Retina (tissue), 1 donor: ENCODE results near the gene GALNT18.

Experiments
- DNase-seq: peaks from one replicate; pipeline ENCODE4 v3.0.0-alpha.2; 2016

Gene GALNT18

DNA sequence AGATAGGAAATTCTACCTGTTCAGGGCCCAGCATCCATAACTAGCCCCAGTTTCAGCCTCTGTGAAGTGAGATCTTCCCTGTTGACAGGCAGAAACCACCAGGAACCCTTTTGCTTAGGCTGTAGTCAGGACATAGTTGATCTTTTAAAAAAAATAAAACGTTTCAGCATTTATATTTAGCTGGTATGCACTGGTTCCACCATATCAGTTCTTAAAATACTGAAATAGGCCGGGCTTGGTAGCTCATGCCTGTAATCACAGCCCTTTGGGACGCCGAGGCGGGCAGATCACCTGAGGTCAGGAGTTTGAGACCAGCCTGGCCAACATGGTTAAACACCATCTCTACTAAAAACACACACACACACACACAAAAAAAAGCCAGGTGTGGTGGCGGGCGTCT lies 35.3 kb downstream of the GALNT18 start:
- DNase-seq = no peak

DNA sequence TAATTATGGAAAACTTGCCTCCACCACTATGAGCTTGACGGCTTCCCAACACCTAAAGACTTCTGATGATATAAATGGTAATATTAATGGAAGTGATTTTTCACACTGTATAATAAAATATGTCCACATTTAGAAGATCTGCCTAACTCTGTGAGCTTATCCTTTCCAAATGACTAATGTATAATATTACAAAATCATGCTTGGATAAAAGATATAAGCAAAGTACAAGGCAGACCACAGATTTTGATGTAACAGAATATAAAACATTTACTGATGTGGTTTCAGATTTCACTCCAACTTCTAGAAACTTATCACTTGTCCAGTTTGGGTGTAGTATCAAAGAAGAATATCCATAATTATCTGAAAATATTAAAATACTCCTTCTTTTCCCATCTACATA lies 36.9 kb downstream of the GALNT18 start:
- no peak for DNase-seq

DNA sequence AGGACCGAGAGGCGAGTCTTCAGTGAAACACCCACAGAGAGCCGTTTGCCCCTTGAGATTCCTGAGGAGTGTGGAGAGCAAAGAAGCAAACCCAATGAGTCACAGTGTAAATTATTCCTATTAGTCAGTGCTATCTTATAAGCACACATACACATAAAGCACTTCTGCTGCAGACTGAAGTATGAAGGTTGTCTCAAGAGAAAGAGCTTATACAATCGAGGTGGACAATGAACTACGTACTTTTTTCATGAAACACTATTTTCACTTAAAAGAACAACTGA lies 37.3 kb downstream of the GALNT18 start:
- no peak for DNase-seq

DNA sequence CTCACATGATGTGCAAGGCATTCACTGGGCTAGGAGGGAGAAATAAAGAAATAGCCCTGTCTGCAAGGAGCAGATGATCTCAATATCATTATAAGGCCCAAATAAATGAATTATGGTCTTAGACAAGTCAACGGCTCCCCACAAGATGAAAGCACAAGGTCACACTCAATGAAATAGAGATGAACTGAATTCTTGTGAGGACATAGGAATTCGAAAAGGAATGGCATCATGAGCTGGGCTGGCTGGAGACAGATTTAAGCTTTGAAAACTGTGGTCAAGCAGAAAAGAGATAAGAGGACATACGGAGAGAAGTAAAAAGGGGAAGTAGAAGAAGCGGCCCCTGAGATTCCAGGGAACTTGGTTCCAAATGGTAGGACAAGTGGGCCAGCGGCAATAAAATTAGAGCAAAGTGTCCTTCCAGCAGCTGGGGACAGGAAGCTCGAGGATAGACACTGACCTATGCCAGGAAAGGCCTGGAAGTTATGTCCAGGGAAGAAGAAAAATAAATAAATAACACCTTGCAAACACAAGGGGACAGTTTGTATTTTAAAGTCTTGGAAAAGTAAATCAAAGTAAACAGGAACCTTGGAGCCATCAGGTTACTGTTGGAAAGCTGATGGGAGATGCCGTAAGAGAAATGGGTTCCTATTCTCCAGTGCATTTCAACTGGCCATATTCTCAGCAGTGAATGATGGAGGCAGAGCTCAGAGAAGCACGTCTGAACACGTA lies 37.8 kb downstream of the GALNT18 start:
- DNase-seq = no peak

DNA sequence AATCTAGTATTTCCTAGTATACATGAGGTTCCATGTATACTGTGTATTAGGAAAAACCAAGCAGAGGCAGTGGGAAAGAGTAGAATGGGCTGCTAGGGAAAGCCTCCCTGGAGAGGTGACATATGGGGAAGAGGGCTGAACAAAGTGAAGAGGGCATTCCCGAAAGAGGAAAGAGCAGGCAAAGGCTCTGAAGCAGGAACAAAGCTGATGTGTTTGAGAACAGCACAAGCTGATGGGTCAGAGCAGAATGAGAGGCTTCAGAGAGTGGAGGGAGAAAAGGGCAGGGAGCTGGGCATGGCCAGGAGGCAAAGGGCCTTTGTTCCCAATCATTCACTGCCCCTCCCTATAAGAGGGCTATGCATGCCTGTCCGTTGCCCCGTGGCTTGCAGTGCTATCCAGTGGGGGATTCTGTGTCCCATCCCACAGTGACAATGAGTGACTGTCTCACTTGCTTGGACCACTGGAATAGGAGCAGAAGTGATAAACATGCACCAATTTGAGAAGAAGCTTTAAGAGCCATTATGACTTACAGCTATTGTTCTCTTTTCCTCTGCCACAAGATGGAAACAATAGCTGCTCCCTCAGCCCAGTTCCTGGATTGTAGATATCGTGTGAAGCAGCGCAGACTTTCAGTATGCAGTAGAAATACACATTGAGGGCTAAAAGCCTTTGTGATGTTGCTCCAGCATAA lies 39.6 kb downstream of the GALNT18 start:
- no peak for DNase-seq

DNA sequence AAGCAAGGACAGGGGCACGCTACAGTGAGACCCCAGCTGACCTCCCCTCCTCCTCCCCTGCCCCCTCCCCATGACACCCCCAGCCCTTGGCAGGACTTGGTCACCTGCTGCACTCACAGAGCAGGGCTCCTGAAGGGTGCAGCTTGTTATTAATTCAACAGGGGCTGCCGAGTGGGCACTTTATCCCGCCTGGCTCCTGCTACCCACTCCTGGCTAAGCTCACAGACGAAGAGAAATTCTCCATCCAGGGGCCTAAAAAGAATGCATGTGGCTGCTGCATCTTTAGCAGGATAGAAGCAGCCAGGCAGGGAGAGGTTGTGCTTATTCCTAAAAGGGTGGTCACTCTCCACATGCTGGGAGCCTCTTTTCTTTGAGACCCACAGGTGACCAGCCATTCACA lies 40.3 kb downstream of the GALNT18 start:
- DNase-seq = no peak

DNA sequence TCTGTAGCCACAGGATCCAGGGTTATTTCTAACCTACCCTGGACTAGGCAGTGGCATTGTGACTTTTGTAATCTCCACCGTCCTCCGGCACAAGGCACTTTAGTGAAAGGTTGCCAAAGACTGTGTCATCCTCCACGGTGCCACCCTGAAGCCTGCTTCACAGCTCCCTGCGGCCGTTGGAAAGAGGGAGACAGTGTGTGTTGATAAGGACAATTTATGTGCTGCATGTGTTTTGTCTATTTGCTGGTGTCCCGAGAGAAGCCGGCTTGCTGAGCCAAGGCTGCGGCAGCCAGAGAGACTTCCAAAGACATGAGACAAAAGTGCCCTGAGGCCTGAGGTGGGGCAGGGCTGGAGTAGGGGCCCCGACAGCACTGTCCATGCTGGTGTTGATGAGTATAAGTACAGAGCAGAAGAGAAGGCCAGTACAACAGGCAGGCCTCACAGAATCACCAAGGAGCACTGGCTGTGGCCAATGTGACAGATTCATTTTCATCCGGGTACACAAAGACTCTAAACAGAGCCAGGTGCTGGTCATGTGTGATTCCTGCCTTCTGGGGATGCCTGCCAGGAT lies 40.9 kb downstream of the GALNT18 start:
- no peak for DNase-seq

DNA sequence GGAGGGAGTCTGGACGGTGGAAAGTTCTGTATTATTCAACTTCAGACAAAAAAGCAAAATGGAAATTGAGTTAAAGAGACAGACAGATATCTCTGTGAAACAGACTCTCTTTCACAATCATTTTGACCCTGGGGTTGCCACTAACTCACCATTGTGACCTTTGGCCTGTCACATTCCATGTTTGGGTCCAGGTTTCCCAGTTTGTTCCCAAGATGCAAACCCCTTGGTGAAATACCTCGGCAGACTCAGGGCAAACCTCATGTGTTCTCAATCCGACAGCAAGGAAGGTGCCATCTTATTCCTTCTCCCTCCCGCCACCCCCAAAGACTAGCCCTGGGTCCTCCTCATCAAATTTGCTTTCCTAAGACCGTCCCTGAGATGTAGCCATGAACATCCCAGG lies 41.8 kb downstream of the GALNT18 start:
- DNase-seq = no peak

DNA sequence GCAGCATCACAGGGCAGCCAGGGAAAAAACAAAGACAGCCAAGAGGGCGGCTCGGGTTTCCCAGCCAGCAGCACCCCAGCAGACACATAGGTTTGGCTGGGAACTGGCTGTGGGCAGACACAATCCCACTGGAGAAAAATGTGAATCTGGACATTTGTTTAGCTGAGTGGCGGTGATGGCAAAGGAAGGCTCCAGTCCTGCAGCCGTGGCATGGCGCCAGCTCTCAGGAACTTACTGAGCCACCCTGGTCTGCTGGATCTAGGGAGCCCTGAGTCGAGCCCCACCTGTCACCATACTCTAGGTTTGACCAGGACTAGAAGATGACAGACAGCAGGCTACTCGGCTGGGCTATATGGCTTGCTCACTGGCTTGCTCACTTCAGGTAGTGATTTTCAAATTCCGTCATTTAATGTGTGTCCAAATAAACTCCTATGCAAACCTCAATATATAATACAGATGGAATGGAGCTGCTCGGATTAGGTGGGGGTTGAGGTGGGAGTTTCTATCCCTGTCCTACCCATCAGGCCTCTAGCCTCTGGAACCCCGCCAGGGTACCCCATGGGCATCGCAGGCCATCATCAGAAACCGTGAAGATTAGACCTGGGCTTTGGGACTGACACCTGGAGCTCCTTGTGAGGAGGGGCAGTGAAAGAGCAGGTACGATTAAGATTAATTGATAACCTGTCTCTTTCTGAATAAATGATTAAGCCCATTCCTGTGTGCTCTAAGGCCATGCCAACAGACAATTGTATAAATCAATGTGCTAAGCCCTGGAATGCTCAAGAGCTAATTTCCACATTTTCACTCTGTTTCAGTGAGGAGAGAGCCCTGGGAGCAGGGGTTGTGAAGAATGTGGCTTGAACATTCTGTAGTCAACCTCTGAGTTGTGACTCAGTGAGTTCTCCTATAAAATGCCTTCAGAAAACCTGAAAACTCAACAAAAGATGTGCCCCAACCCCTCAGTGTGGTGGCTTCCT lies 42.5 kb downstream of the GALNT18 start:
- no peak for DNase-seq

DNA sequence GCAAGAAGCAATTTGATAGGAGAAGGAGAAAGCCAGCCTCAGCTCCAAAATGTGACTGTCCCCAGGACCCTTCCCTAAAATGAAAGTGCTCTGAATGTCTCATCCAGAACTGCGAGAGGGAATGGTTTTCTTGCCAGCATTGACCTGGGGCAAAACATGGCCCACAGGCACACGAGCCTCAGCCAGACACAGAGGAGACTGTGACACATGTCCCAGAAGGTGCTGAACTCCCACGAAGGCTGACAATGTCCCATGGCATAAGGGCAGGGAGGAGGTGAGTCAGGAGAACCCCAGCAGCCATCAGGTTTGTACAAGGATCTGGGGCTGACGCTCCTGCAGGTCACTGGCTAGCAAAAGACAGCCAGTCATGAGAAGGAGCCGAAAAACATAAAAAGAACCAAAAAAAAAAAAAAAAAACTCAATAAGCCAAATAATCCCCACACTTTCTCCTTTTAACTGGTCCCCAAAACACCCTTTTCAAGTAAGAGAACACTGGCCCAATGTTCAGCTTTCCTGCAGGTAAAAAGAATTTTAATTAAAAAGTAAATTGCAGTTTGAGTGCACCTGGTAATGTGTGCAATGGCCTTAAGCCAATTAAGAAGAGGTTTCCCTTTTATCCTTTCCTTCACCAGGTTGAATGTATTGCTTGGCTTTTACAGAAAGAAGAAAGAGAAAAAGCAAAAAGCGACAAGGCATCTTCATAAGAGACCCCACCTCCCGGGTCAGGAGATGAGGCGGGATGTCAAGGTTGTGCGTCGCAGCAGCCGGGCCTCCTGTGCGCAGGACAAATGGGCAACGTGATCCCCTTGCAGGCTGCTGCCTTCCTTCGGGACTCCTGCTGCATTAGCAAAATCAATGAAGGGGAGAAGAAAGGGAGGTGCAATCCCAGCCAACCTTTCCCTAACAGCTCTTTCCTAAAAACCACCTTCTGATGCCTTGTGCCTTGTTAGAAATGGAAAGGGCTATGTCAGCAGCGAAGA lies 43.6 kb downstream of the GALNT18 start:
- no peak for DNase-seq

DNA sequence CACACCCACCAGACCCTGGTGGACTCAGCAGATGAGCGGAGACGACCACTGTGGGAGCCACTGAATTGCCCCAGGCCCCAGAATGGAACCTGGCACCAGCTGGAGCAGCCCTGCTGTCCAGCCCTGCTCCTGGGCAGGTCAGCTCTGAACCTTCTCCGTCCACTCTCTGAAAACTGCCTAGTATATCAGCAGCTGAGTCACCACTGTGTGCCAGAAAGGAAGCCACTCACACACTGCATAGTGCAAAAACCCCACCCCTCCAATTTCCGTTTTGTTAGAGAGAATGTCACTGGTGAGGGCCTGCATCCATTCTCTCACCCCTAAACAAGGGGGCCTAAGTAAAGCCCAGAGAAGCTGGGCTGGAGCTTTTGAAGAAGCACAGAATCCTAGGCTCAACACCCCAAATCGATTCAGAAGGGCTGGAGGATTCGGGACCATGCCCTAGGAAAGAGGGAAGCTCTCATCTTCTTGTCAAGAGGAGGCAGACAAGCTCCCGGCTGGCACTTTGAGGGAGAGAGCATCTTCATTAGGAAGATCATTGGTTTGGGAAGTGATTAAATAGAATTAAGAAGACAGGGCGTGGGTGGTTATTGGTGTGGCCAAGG lies 44.5 kb downstream of the GALNT18 start:
- DNase-seq = no peak

DNA sequence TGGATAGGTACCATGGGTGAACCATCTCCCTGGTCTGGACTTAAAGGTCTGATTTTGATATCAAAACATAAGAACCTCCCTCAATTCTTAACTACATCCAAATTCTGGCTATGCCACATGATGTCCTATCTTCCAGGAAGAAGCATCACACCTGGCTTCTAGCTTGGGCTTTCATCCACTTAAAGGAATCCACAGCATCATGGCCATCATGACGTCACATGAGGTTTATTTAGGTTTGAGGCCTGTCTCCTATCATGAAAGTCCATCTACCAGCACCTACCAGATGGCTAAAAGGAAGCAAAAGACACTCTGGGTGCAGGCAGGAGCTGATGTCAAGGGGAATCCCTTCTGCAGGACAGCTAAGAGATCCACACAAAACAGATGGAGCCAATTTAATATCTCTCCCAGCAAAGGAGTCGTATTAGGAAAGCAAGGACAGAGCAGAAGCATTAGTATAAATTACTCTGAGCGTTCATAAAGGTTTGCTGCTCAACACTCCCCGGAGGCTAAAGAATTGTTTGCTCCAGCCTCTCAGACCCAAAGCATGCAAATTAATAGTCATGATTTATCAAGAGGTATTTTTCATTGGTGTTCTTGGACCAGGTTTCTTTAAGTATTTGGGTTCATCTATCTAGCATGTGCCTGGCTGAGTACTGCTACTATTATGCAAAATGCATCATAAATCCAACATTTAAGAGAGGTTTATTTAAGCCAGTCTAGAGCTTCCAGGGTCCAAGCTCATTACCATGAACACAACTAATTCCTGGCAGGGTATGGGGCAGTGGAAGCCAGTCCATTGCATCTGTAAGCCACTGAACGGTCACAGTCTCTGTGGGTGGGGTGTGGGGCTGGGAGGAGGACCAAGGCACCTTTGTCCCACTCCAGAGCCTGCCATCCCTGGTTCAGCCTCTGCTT lies 47.2 kb downstream of the GALNT18 start:
- no peak for DNase-seq

DNA sequence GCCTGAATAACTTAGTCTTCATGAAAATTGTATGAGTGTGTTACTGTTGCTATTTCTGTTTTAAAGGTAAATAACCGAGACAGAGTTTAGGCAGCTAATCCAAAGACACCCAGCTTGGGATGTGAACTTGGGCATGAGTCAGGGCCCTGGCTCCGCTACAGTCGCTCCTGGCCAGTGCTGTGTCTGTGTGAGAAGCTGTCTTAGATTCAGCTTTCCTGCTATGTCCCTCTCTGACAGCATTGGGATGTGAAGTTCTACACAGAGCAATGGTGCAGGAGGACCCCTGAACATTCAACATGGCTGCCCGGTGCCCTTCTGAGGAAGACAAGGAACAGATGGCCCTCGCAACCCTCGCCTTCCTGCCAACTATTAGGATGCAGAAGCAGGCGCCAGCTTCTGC lies 49.4 kb downstream of the GALNT18 start:
- no peak for DNase-seq

DNA sequence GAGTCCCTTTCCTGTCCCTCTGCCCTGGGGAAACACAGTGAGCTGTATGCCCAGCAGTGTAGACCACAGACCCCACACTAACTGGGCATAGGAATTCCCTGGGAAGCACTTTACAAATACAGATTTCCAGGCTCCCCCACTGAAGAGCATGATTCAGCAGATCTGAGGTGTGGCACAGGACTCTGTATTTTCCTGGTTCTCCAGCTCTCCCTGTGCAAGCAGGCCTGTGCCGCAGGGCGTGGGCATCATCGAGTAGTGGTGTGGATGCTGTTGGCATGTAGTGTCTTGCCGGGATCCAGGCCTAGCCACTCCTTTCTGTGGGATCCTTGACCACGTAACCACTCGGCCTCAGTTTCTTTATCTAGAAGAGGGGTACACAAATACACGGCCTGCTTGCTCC lies 49.9 kb downstream of the GALNT18 start:
- no peak for DNase-seq

DNA sequence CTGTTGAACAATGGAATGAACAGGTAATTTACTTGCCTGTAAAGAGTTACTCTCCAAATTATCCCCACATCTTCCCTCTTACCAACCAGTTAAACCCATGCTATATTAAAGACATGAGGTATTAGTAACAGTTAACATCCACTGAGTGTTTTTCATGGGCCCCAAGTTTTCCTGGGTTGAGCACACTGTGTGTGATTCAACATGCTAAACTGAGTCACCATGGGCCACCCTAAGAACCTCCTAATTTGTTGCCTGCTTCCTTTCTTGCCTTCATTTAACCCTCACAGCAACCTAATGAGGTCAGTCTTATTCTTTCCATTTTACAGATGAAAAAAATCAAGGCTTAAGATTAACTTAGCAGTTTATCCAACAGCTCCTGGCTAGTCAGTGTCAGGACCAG lies 51.0 kb downstream of the GALNT18 start:
- DNase-seq = no peak

DNA sequence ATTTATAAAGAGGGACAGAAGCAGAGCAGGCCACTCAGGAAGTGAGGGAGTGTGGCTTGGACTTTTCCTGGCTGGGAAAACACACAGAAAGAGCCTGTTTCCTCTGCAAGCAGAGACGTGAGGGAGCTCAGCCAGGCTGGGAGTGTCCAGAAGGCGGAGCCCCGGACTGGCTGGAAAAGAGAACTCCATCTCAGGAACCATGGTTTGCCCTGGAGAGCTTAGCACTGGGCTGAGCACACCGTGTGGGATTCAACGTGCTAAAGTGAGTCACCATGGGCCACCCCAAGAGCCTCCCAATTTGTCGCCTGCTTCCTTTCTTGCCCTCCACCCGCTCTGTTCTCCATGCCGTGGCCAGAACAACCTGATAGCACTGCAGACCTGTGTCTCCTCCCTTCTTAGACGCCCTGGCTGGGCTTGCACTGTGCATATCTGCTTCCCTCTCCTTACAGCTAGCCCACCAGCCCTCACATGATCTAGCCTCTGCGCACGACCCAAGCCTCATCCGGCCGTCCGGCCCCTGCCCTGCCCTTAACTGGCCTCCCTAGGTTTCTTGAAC lies 51.8 kb downstream of the GALNT18 start:
- DNase-seq = no peak

DNA sequence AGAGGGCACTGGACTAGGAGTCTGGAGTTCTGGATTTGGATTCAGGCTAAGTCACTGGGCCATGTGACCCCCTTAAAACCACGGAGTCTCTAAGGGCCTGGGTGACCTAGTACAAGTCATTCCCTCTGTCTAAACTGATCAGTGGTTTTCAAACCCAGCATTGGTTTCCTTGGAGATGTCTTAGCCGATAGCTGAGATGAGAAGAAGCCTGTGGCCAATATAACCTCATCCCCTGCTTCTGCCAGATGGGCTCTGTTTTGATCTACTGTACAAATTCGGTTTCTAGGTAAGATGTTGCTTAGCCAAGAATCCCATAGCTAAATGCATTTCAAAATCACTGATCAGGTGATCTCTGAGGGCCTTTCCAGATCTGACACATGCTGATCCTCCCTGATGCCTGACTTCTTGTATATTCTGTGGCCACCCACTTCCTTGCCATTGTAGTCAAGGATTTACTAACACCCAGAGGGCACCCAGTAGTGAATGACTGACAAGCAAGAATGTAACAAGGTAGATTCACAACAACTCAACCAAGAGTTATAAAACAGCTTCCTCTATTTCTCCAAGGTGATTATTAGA lies 53.1 kb downstream of the GALNT18 start:
- no peak for DNase-seq

DNA sequence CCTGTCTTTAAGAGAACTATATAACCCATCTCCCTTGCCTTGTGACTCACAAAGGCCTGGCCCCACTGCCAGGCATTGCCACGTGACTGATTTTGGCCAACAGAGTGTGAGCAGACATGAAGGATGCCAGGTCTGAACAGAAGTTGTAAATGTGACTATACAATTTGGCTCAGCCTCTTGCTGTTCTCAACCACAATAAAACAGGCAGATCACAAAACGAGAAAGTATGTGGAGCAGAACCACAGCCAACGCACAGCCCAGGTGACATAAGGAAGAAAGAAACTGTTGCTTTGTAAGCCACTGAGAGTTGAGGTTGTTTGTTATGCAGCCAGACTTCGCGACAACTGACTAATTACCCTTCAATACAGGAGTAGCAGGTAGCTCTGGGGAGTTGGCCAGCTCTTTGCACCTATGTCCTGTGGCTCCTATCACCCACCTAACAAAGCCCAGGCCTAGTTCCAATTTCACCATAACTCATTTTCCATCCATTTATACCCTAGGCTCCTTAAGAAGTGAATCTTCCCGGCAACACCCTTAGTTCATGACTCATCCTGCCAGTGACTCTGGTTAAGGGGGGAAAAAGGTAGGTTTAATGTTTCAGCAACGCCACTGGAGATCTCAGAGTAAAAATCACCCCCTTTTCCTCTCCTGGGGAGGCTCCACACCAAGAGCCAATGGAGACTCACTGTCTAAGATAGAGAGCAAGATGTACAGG lies 53.7 kb downstream of the GALNT18 start:
- no peak for DNase-seq

DNA sequence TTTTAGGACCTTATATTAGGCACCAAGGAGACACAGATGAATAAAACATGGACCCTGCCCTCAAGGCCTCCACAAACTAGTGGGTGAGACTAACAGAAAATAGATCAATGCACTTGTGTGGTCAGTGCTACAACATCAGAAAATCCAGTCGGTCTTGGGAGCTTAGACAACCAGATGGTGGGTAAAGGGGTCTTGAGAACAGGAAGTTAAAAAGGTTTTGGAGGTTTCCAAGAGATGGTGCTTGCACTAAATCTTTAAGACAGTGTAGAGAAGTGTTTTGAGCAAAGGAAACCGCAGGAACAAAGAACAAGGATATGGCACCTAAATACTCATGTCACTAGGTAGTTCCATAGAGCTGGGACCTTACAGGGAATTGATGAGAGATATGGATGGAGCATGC lies 56.2 kb downstream of the GALNT18 start:
- no peak for DNase-seq
